K562 (cell line): ENCODE measurements around the gene FARP2. TPM values are rescaled to one million over a fixed set of nuclear protein-coding genes. Genes with fewer than 3 reads are reported as not detected.

ENCODE experiments used
- CAMTA2 ChIP-seq: fragments of 250-450 bp; sonication (Bioruptor Pico); conservative IDR thresholded peaks from 2 replicates; pipeline ENCODE4 v1.5.1; 2022
- CBX1 ChIP-seq: sonication (generic); IDR thresholded peaks from 2 replicates; pipeline ENCODE4 v1.6.1; 2016; ENCODE audit warnings: antibody characterized with exemption, low read depth, mild to moderate bottlenecking
- HDGF ChIP-seq: fragments of 450-650 bp; IDR thresholded peaks from 2 replicates; pipeline ENCODE4 v1.6.1; 2016
- LCOR ChIP-seq: sonication (generic); formaldehyde crosslinking; IDR thresholded peaks from 2 replicates; pipeline ENCODE4 v1.8.0; 2022; ENCODE audit warnings: mild to moderate bottlenecking, missing genetic modification reagents
- MCM5 ChIP-seq: fragments of 450-650 bp; IDR thresholded peaks from 2 replicates; pipeline ENCODE4 v1.6.1; 2016; ENCODE audit warnings: low read depth
- MED1 ChIP-seq: sonication (generic); formaldehyde crosslinking; IDR thresholded peaks from 2 replicates; pipeline ENCODE4 v1.8.1; 2023; ENCODE audit warnings: missing genetic modification reagents, borderline replicate concordance
- MEF2A ChIP-seq: IDR thresholded peaks from 2 replicates; pipeline ENCODE4 v1.6.1; 2011; ENCODE audit warnings: low read depth, mild to moderate bottlenecking, low read length, moderate library complexity; ENCODE audit not compliant: control insufficient read depth
- MITF ChIP-seq: IDR thresholded peaks from 2 replicates; pipeline ENCODE4 v1.6.1; 2014; ENCODE audit warnings: antibody characterized with exemption
- NFRKB ChIP-seq: fragments of 450-650 bp; IDR thresholded peaks from 2 replicates; pipeline ENCODE4 v1.6.1; 2016; ENCODE audit warnings: low read depth
- NONO ChIP-seq, 2 experiments: fragments of 200-400 bp in 1 of 2; fragments of 450-650 bp in 1 of 2; formaldehyde crosslinking in 1 of 2; IDR thresholded peaks; 2 replicates each; pipeline ENCODE4 v1.6.1; 2017; ENCODE audit warnings: low read depth in 2 of 2, mild to moderate bottlenecking in 2 of 2, moderate library complexity in 2 of 2, low read length in 1 of 2
- NRF1 ChIP-seq, 2 experiments: fragments of 450-650 bp; IDR thresholded peaks in 1 of 2; conservative IDR thresholded peaks in 1 of 2; 2 replicates each; pipeline ENCODE4 v1.6.1; 2014; ENCODE audit warnings: mild to moderate bottlenecking in 2 of 2
- RBM34 ChIP-seq: fragments of 200-400 bp; formaldehyde crosslinking; IDR thresholded peaks from 2 replicates; pipeline ENCODE4 v1.6.1; 2018; ENCODE audit warnings: low read length, borderline replicate concordance; ENCODE audit not compliant: insufficient read depth
- SIN3B ChIP-seq: fragments of 450-650 bp; IDR thresholded peaks from 2 replicates; pipeline ENCODE4 v1.6.1; 2017; ENCODE audit warnings: low read depth, mild to moderate bottlenecking, moderate library complexity
- SMARCA4 ChIP-seq: fragments of 450-650 bp; IDR thresholded peaks from 2 replicates; pipeline ENCODE4 v1.6.1; 2016
- TAF1 ChIP-seq: IDR thresholded peaks from 2 replicates; pipeline ENCODE4 v1.6.1; 2011; ENCODE audit warnings: mild to moderate bottlenecking, low read length, moderate library complexity; ENCODE audit not compliant: insufficient read depth, control insufficient read depth, severe bottlenecking; ENCODE audit errors: extremely low read depth
- TEAD2 ChIP-seq: fragments of 450-650 bp; IDR thresholded peaks from 2 replicates; pipeline ENCODE4 v1.6.1; 2016; ENCODE audit warnings: missing genetic modification characterization, control low read depth, missing compliant biosample characterization
- ZC3H8 ChIP-seq: fragments of 450-650 bp; IDR thresholded peaks from 2 replicates; pipeline ENCODE4 v1.6.1; 2017
- ZFPM2 ChIP-seq: fragments of 250-450 bp; sonication (Bioruptor Pico); IDR thresholded peaks from 2 replicates; pipeline ENCODE4 v1.5.1; 2022; ENCODE audit warnings: mild to moderate bottlenecking
- ZKSCAN8 ChIP-seq: fragments of 200-800 bp; sonication (Bioruptor generic); IDR thresholded peaks from 2 replicates; pipeline ENCODE4 v1.6.1; 2016; ENCODE audit warnings: missing genetic modification characterization, missing compliant biosample characterization
- ZNF140 ChIP-seq: fragments of 250-450 bp; sonication (Bioruptor Pico); IDR thresholded peaks from 2 replicates; pipeline ENCODE4 v1.8.0; 2021; ENCODE audit warnings: moderate library complexity, mild to moderate bottlenecking, inconsistent platforms
- ZNF184 ChIP-seq: sonication (generic); formaldehyde crosslinking; IDR thresholded peaks from 2 replicates; pipeline ENCODE4 v1.5.0; 2020; ENCODE audit warnings: missing genetic modification reagents
- ZNF436 ChIP-seq: fragments of 250-450, 450-650 bp; sonication (Bioruptor Pico); formaldehyde crosslinking; IDR thresholded peaks from 2 replicates; pipeline ENCODE4 v1.7.0; 2020; ENCODE audit warnings: mild to moderate bottlenecking
- ZNF830 ChIP-seq: fragments of 250-450 bp; sonication (Bioruptor Pico); IDR thresholded peaks from 2 replicates; pipeline ENCODE4 v1.5.0; 2021; ENCODE audit warnings: mild to moderate bottlenecking
- polyA plus RNA-seq, 8 experiments: library from polyadenylated mRNA; depleted of rRNA in 4 of 8; stranded (reverse) in 5 of 8; unstranded in 3 of 8; fragments of >200 nt; fragmentation: Nextera tagmentation in 2 of 8; fragmentation: Illumina TruSeq in 1 of 8; extraction: Ambion mirVana in 2 of 8; extraction: Trizol in 1 of 8; gene quantifications; 2 replicates each; pipeline versions ENCODE4 v1.2.1 to v1.2.3, GENCODE V29; 2011 to 2014; ENCODE audit warnings: inconsistent platforms in 1 of 8, missing spikeins in 1 of 8
- total RNA-seq, 7 experiments: library from RNA; depleted of rRNA in 6 of 7; stranded (reverse); fragments of >200 nt in 6 of 7; fragmentation: Illumina TruSeq in 2 of 7; extraction: Trizol in 2 of 7; gene quantifications; 2 replicates each; pipeline versions ENCODE4 v1.2.1 to v1.2.3, GENCODE V29; 2011 to 2021; ENCODE audit warnings: low replicate concordance in 1 of 7
- TF ChIP-seq, protein P1 (sequence below): sonication (generic); formaldehyde crosslinking; IDR thresholded peaks from 2 replicates; pipeline ENCODE4 v1.8.0; 2022; ENCODE audit warnings: mild to moderate bottlenecking, low read depth, missing genetic modification reagents
- TF ChIP-seq, protein P2 (sequence below): fragments of 250-450 bp; sonication (Bioruptor Pico); IDR thresholded peaks from 2 replicates; pipeline ENCODE4 v1.4.0; 2020; ENCODE audit warnings: mild to moderate bottlenecking, moderate library complexity

The FARP2 gene
- total and polyA plus RNA-seq, 9 of the 15 experiments (the other 6 are each of a cell fraction or from before 2014, with no cell fraction given), result 4.1 to 38.1 (median 21.1) TPM

GRCh38 chr2:241355983-241356870 is at the start of gene FARP2 (continued):
- peak; percentile 88 for TF ChIP-seq TAF1
- TF ChIP-seq TEAD2 (tag), result no peak
- TF ChIP-seq ZFPM2 (CRISPR knock-in tag), result no peak
- TF ChIP-seq MEF2A, result no peak
- TF ChIP-seq MED1 (CRISPR knock-in tag), result no peak
- no peak for TF ChIP-seq SMARCA4
- TF ChIP-seq CAMTA2 (CRISPR knock-in tag), result no peak
- TF ChIP-seq HDGF, result no peak
- TF ChIP-seq, protein P1, sequence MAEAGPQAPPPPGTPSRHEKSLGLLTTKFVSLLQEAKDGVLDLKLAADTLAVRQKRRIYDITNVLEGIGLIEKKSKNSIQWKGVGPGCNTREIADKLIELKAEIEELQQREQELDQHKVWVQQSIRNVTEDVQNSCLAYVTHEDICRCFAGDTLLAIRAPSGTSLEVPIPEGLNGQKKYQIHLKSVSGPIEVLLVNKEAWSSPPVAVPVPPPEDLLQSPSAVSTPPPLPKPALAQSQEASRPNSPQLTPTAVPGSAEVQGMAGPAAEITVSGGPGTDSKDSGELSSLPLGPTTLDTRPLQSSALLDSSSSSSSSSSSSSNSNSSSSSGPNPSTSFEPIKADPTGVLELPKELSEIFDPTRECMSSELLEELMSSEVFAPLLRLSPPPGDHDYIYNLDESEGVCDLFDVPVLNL (CRISPR knock-in tag), result no peak
- TF ChIP-seq ZNF436 (CRISPR knock-in tag), result no peak
- no peak for TF ChIP-seq NFRKB
- no peak for TF ChIP-seq ZNF140 (CRISPR knock-in tag)
- no peak for TF ChIP-seq ZC3H8
- no peak for TF ChIP-seq CBX1
- no peak for TF ChIP-seq MITF
- TF ChIP-seq ZNF184 (CRISPR knock-in tag), result no peak
- peak; percentile 83 to 86 for TF ChIP-seq NRF1 (conservative IDR thresholded peaks at IDR 0.05 in 1 of 2, IDR thresholded peaks at IDR 0.05 in 1 of 2)
- TF ChIP-seq ZKSCAN8 (CRISPR knock-in tag), result no peak
- peak in 1 of 2 experiments; percentile 48; a peak in 1 of 4 replicates for TF ChIP-seq NONO (IDR thresholded peaks at IDR 0.05; ENCODE audit: low read depth in 2 of 2, low read length in 1 of 2)
- TF ChIP-seq ZNF830 (CRISPR knock-in tag), result no peak
- TF ChIP-seq, protein P2, sequence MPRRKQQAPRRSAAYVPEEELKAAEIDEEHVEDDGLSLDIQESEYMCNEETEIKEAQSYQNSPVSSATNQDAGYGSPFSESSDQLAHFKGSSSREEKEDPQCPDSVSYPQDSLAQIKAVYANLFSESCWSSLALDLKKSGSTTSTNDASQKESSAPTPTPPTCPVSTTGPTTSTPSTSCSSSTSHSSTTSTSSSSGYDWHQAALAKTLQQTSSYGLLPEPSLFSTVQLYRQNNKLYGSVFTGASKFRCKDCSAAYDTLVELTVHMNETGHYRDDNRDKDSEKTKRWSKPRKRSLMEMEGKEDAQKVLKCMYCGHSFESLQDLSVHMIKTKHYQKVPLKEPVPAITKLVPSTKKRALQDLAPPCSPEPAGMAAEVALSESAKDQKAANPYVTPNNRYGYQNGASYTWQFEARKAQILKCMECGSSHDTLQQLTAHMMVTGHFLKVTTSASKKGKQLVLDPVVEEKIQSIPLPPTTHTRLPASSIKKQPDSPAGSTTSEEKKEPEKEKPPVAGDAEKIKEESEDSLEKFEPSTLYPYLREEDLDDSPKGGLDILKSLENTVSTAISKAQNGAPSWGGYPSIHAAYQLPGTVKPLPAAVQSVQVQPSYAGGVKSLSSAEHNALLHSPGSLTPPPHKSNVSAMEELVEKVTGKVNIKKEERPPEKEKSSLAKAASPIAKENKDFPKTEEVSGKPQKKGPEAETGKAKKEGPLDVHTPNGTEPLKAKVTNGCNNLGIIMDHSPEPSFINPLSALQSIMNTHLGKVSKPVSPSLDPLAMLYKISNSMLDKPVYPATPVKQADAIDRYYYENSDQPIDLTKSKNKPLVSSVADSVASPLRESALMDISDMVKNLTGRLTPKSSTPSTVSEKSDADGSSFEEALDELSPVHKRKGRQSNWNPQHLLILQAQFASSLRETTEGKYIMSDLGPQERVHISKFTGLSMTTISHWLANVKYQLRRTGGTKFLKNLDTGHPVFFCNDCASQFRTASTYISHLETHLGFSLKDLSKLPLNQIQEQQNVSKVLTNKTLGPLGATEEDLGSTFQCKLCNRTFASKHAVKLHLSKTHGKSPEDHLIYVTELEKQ (CRISPR knock-in tag), result no peak
- no peak for TF ChIP-seq MCM5
- no peak for TF ChIP-seq LCOR (CRISPR knock-in tag)
- TF ChIP-seq SIN3B, result no peak
- TF ChIP-seq RBM34, result no peak
